Endothelial cell of umbilical vein (primary cell): ENCODE measurements around the gene MRFAP1. TPM values are rescaled to one million over a fixed set of nuclear protein-coding genes. Genes with fewer than 3 reads are reported as not detected.

Experiments
- BruUV-seq: library from RNA; stranded (reverse); fragments of 400-500 nt; replicated peaks from 2 replicates; lab custom pipeline; 2021; lab: Mats Ljungman, UMichigan
- CTCF ChIA-PET: fragments of 300-600, 350-600 bp; sonication (Branson Sonifier 250); formaldehyde crosslinking; loops from one replicate; lab custom pipeline; 2021; ENCODE audit warnings: antibody characterized with exemption, inconsistent platforms; lab: Charles Lee
- POLR2A ChIA-PET: fragments of 300-600, 350-600 bp; sonication (Branson Sonifier 250); formaldehyde crosslinking; loops from one replicate; lab custom pipeline; 2021; ENCODE audit warnings: antibody characterized with exemption, inconsistent platforms; lab: Charles Lee
- DNase-seq: peaks from one replicate; pipeline ENCODE4 v3.0.0-alpha.2; 2011; ENCODE audit warnings: low read depth, low spot score
- FAIRE-seq: peaks from 2 replicates; lab custom pipeline; 2011; peaks lifted over from hg19 to GRCh38; lab: Jason Lieb, UNC
- H2AFZ ChIP-seq: 2 replicates; pipeline ENCODE4 v1.6.0; 2012; ENCODE audit warnings: low read depth, low read length, control low read depth, inconsistent platforms
- H3K27ac ChIP-seq: 2 replicates; pipeline ENCODE4 v1.5.1; 2011; ENCODE audit warnings: low read depth, mild to moderate bottlenecking, control low read depth, low read length, moderate library complexity; ENCODE audit not compliant: insufficient read depth
- H3K27me3 ChIP-seq, 2 experiments: 2 replicates each; pipeline versions ENCODE4 v1.6.0 to v1.6.1; 2011; ENCODE audit warnings: low read length in 2 of 2, mixed read lengths in 1 of 2; ENCODE audit not compliant: control insufficient read depth in 2 of 2, insufficient read depth in 2 of 2
- H3K36me3 ChIP-seq, 2 experiments: 2 replicates in 1 of 2; 3 replicates in 1 of 2; pipeline ENCODE4 v1.5.1; 2011; ENCODE audit warnings: low read length in 2 of 2, mild to moderate bottlenecking in 1 of 2, moderate library complexity in 1 of 2; ENCODE audit not compliant: control insufficient read depth in 2 of 2, insufficient read depth in 2 of 2; ENCODE audit errors: extremely low read depth in 1 of 2
- H3K4me1 ChIP-seq: 3 replicates; pipeline ENCODE4 v1.5.1; 2011; ENCODE audit warnings: mild to moderate bottlenecking, low read length; ENCODE audit not compliant: control insufficient read depth, insufficient read depth; ENCODE audit errors: extremely low read depth
- H3K4me2 ChIP-seq: 2 replicates; pipeline ENCODE4 v1.6.1; 2011; ENCODE audit warnings: low read length, control low read depth, mixed read lengths; ENCODE audit not compliant: insufficient read depth
- H3K4me3 ChIP-seq, 3 experiments: fragments of 200-600 bp in 1 of 3; sonication (generic), shearing (Covaris generic) in 1 of 3; replicated peaks in 1 of 3; 2 replicates each; pipeline ENCODE4 v1.5.1; 2011 to 2016; ENCODE audit warnings: control low read depth in 3 of 3, low read length in 3 of 3, mild to moderate bottlenecking in 2 of 3, inconsistent platforms in 1 of 3, low read depth in 1 of 3, moderate library complexity in 1 of 3; ENCODE audit not compliant: insufficient read depth in 1 of 3
- H3K79me2 ChIP-seq: 2 replicates; pipeline ENCODE4 v1.6.0; 2012; ENCODE audit warnings: low read length, inconsistent platforms; ENCODE audit not compliant: control insufficient read depth, insufficient read depth
- H3K9ac ChIP-seq: replicated peaks from 2 replicates; pipeline ENCODE3; 2011; ENCODE audit warnings: low read length, control low read depth; ENCODE audit not compliant: insufficient read depth; ENCODE audit errors: extremely low read depth
- H3K9me1 ChIP-seq: replicated peaks from 3 replicates; pipeline ENCODE4 v1.6.0; 2011; ENCODE audit warnings: mild to moderate bottlenecking, low read length; ENCODE audit not compliant: control insufficient read depth, insufficient read depth; ENCODE audit errors: extremely low read depth
- H3K9me3 ChIP-seq: replicated peaks from 2 replicates; pipeline ENCODE4 v1.5.1; 2012; ENCODE audit warnings: low read length, inconsistent platforms; ENCODE audit not compliant: control insufficient read depth, insufficient read depth
- H4K20me1 ChIP-seq: replicated peaks from 2 replicates; pipeline ENCODE3; 2011; ENCODE audit warnings: mild to moderate bottlenecking, low read length; ENCODE audit not compliant: control insufficient read depth, insufficient read depth; ENCODE audit errors: extremely low read depth
- CTCF ChIP-seq, 2 donors: IDR thresholded peaks; 1 replicate in 1 of 2; 2 replicates in 1 of 2; pipeline ENCODE4 v1.5.1; 2011; ENCODE audit warnings: low read length in 2 of 2, mild to moderate bottlenecking in 2 of 2, moderate library complexity in 2 of 2, control low read depth in 1 of 2, inconsistent platforms in 1 of 2, low read depth in 1 of 2; ENCODE audit not compliant: insufficient read depth in 1 of 2; ENCODE audit errors: extremely low read depth in 1 of 2
- EZH2 ChIP-seq: IDR thresholded peaks from 2 replicates; pipeline ENCODE4 v1.6.1; 2012; ENCODE audit warnings: borderline replicate concordance, low read depth, mild to moderate bottlenecking, moderate library complexity, low read length, inconsistent platforms; ENCODE audit not compliant: severe bottlenecking
- POLR2A ChIP-seq: IDR thresholded peaks from 2 replicates; pipeline ENCODE4 v1.6.1; 2012; ENCODE audit warnings: low read depth, mild to moderate bottlenecking, control low read depth, low read length
- POLR2AphosphoS5 ChIP-seq: IDR thresholded peaks from 2 replicates; pipeline ENCODE4 v1.6.1; 2012; ENCODE audit warnings: low read depth, mild to moderate bottlenecking, control low read depth, low read length, moderate library complexity; ENCODE audit not compliant: insufficient read depth
- dilution Hi-C: fragments of 300-500 bp; cut with MboI; formaldehyde crosslinking; loops from one replicate; pipeline ENCODE4 v1.15.0; 2019; ENCODE audit warnings: low sequenced_read_pairs; ENCODE audit not compliant: extremely low pct_ligation_motif_present
- intact Hi-C: fragments of 100-400 bp; cut with micrococcal nuclease; formaldehyde crosslinking; loops from one replicate; pipeline ENCODE4 v1.10.0; 2022
- polyA plus RNA-seq, 4 experiments: library from polyadenylated mRNA; depleted of rRNA in 3 of 4; stranded (reverse) in 3 of 4; unstranded in 1 of 4; fragments of >200 nt; gene quantifications; 2 replicates each; pipeline versions ENCODE4 v1.2.1 to v1.2.3, GENCODE V29; 2011 to 2012; ENCODE audit warnings: missing spikeins in 1 of 4
- total RNA-seq: library from RNA; stranded (reverse); gene quantifications from 2 replicates; pipeline ENCODE4 v1.2.3, GENCODE V29; 2021

MRFAP1 gene
- total and polyA plus RNA-seq, 2 donors (not counting 3 experiments of a cell fraction or from before 2014, with no cell fraction given): 170 to 317 TPM

GRCh38 chr4:6641164-6641970 is 882 bp downstream of the MRFAP1 start:
- H4K20me1 ChIP-seq: peaks cover 5% of the 10 kb centered on the region
- H3K9ac ChIP-seq: peak overlapping the region; percentile 96
- H2AFZ ChIP-seq: peak overlapping the region; percentile 80
- peak; percentile 49 for DNase-seq
- H3K4me1 ChIP-seq: peaks cover 11% of the 10 kb centered on the region
- dilution Hi-C loops: no loop called here
- no peaks in the 10 kb centered on the region for H3K9me1 ChIP-seq
- BruUV-seq: no TSS peak
- FAIRE-seq: no peak
- peak overlapping the region; percentile 95 for H3K4me2 ChIP-seq
- H3K9me3 ChIP-seq: no peaks in the 10 kb centered on the region
- intact Hi-C loops: no loop called here
- H3K79me2 ChIP-seq: peaks cover 25% of the 10 kb centered on the region
- TF ChIP-seq POLR2AphosphoS5 (peak; percentile 38), POLR2A (no peak), EZH2 (no peak), CTCF (IDR thresholded peaks at IDR 0.05; ENCODE audit: extremely low read depth in 1 of 2, insufficient read depth in 1 of 2, low read depth in 1 of 2, low read length in 2 of 2) (no peak)
- H3K36me3 ChIP-seq: peaks cover 5 to 13% of the 10 kb centered on the region in 2 experiments
- ChIA-PET POLR2A (interaction anchor here (1.0 to 1.5 kb wide), 3 partner anchors 32 to 68 kb away, joined by 3 to 7 read pairs (median 4); partner anchors contain the start of genes MAN2B2 and MRFAP1L1), CTCF (interaction anchor here (0.9 to 2.2 kb wide), 5 partner anchors 11 to 233 kb away, joined by 3 to 6 read pairs (median 3); partner anchors contain the start of gene MRFAP1L1)
- H3K27ac ChIP-seq: peak overlapping the region; percentile 93
- H3K27me3 ChIP-seq: no peaks in the 10 kb centered on the region
- peak overlapping the region; percentile 80 to 98 (median 97) for H3K4me3 ChIP-seq
